Sigmoid colon (tissue), 7 donors: ENCODE results near the gene TPGS2. TPM values are rescaled to one million over a fixed set of nuclear protein-coding genes. Genes with fewer than 3 reads are reported as not detected.
A peak's percentile ranks its signal among the peaks of the same experiment; 100 is the strongest.

ENCODE experiments used
- DNase-seq: peaks from one replicate; pipeline ENCODE4 v3.0.0-alpha.2; 2019
- H3K27ac ChIP-seq, 4 donors: fragments of 200-600 bp; sonication (generic); one replicate each; pipeline ENCODE4 v1.5.1; 2016 to 2019; ENCODE audit warnings: mild to moderate bottlenecking in 1 of 4
- H3K27me3 ChIP-seq, 3 donors: fragments of 200-600 bp; sonication (generic); one replicate each; pipeline ENCODE4 v1.5.1; 2019; ENCODE audit warnings: mild to moderate bottlenecking in 1 of 3
- H3K36me3 ChIP-seq, 4 donors: fragments of 200-600 bp; sonication (generic); one replicate each; pipeline ENCODE4 v1.5.1; 2016 to 2019
- H3K4me1 ChIP-seq, 4 donors: fragments of 200-600 bp; sonication (generic); one replicate each; pipeline ENCODE4 v1.5.1; 2017 to 2019
- H3K4me3 ChIP-seq, 4 donors: fragments of 200-600 bp; sonication (generic); one replicate each; pipeline ENCODE4 v1.5.1; 2017 to 2019; ENCODE audit warnings: mild to moderate bottlenecking in 2 of 4, moderate library complexity in 1 of 4
- H3K9me3 ChIP-seq, 4 donors: fragments of 200-600 bp in 3 of 4; sonication (generic) in 3 of 4; one replicate each; pipeline versions ENCODE4 v1.5.1 to v1.6.1; 2013 to 2019
- EP300 ChIP-seq, 4 donors: sonication (generic); formaldehyde crosslinking; IDR thresholded peaks; one replicate each; pipeline ENCODE4 v1.6.1; 2017; ENCODE audit warnings: antibody characterized with exemption in 4 of 4
- POLR2A ChIP-seq, 2 donors: fragments of 450-650 bp; IDR thresholded peaks; one replicate each; pipeline ENCODE4 v1.6.1; 2016; ENCODE audit warnings: antibody characterized with exemption in 2 of 2, mild to moderate bottlenecking in 2 of 2, moderate library complexity in 2 of 2
- POLR2AphosphoS5 ChIP-seq, 4 donors: sonication (generic); formaldehyde crosslinking; IDR thresholded peaks; one replicate each; pipeline ENCODE4 v1.6.1; 2017; ENCODE audit warnings: antibody characterized with exemption in 4 of 4
- WGBS, 2 donors: extraction: QIAGEN DNeasy Blood & Tissue Kit; methylation state at CpG; one replicate each; pipeline ENCODE4 v1.1.7; 2013; 5-methylcytosine and 5-hydroxymethylcytosine counted together
- intact Hi-C: fragments of 100-400 bp; cut with DNase I; formaldehyde crosslinking; loops from one replicate; pipeline ENCODE4 v1.15.1; 2023
- polyA plus RNA-seq, 3 donors: library from polyadenylated mRNA; stranded (reverse); fragments of 200-250 nt; gene quantifications; one replicate each; pipeline ENCODE4 v1.2.3, GENCODE V29; 2013
- total RNA-seq, 4 donors: library from RNA; depleted of rRNA; stranded (reverse); fragments of >200 nt; gene quantifications; one replicate each; pipeline ENCODE4 v1.1.0, GENCODE V29; 2016
- TF ChIP-seq, protein P1 (sequence below), 4 experiments: fragments of 450-650 bp in 3 of 4; fragments of 200-600 bp in 1 of 4; IDR thresholded peaks; one replicate each; pipeline ENCODE4 v1.5.1; 2016 to 2019; ENCODE audit warnings: antibody characterized with exemption in 4 of 4, mild to moderate bottlenecking in 3 of 4, moderate library complexity in 2 of 4
- donor health status: healthy with polysubstance abuse.
- donor health status: Bipolar disorder and iron deficiency.
- donor health status: healthy.

TPGS2 gene
- total and polyA plus RNA-seq, 7 donors, result 43.2 to 96.9 (median 62.6) TPM

DNA sequence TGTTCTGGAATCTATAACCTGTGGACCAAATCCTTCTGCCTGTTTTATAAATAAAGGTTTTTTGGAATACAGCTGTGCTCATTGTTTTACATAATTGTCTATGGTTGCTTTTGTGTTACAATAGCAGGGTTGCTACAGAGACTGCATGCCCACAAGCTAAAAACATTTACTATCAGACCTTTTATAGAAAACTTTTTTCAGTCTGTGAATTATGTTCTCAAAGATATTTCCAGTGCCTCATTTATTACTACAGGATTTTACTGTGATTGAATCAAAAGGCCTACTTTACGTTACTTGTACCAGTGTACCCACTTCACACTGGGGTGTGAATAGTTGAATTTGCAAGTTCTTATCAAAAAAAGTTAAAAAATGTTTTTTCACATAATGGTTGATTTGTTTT is 7.1 kb upstream of the TPGS2 start:
- no peak for DNase-seq
- Histone ChIP-seq H3K36me3 (peaks cover 0 to 14% (median 0%) of the 10 kb centered on the region in 4 donors), H3K9me3 (no peaks in the 10 kb centered on the region), H3K4me1 (no peaks in the 10 kb centered on the region), H3K4me3 (no peak overlapping the region), H3K27ac (no peak overlapping the region), H3K27me3 (no peaks in the 10 kb centered on the region)
- TF ChIP-seq, protein P1, sequence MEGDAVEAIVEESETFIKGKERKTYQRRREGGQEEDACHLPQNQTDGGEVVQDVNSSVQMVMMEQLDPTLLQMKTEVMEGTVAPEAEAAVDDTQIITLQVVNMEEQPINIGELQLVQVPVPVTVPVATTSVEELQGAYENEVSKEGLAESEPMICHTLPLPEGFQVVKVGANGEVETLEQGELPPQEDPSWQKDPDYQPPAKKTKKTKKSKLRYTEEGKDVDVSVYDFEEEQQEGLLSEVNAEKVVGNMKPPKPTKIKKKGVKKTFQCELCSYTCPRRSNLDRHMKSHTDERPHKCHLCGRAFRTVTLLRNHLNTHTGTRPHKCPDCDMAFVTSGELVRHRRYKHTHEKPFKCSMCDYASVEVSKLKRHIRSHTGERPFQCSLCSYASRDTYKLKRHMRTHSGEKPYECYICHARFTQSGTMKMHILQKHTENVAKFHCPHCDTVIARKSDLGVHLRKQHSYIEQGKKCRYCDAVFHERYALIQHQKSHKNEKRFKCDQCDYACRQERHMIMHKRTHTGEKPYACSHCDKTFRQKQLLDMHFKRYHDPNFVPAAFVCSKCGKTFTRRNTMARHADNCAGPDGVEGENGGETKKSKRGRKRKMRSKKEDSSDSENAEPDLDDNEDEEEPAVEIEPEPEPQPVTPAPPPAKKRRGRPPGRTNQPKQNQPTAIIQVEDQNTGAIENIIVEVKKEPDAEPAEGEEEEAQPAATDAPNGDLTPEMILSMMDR (IDR thresholded peaks at IDR 0.05), result no peak
- TF ChIP-seq EP300 (IDR thresholded peaks at IDR 0.05) (no peak), POLR2AphosphoS5 (IDR thresholded peaks at IDR 0.05) (no peak), POLR2A (IDR thresholded peaks at IDR 0.05) (no peak)
- intact Hi-C loops, result no loop called here
- 97 to 100% methylated on average over 1 of the region's 1 CpG for WGBS, 2 donors

DNA sequence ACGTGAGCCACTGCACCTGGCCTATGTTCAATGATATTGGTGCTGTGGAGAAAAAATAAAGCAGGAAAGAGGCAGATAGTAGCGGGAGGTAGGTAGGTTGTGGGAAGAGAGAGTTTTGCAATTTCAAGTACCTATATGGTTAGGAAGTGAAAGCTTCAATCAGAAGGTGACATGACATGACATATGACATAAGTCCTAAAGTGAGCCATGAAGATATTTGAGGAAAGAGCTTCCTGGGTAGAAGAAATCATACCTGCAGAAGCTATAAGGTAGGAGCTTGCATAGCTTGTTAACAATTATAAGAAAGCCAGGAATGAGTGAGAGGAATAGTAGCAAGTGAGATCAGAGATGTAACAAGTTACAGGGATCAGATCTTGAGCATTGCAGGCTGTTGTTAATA is 4.3 kb upstream of the TPGS2 start:
- H3K4me3 ChIP-seq, result no peak overlapping the region
- H3K27me3 ChIP-seq, result no peaks in the 10 kb centered on the region
- WGBS, 2 donors, result 90 to 95% methylated on average over 2 of the region's 2 CpGs
- H3K36me3 ChIP-seq, result peaks cover 0 to 14% (median 0%) of the 10 kb centered on the region in 4 donors
- no peak overlapping the region for H3K27ac ChIP-seq
- no peak for DNase-seq
- peaks cover 0 to 13% (median 8%) of the 10 kb centered on the region in 4 donors for H3K4me1 ChIP-seq
- intact Hi-C loops, result no loop called here
- no peaks in the 10 kb centered on the region for H3K9me3 ChIP-seq
- TF ChIP-seq, protein P1 (IDR thresholded peaks at IDR 0.05), result no peak
- TF ChIP-seq POLR2A (IDR thresholded peaks at IDR 0.05), result no peak
- TF ChIP-seq EP300 (IDR thresholded peaks at IDR 0.05), result no peak
- TF ChIP-seq POLR2AphosphoS5 (IDR thresholded peaks at IDR 0.05), result no peak

DNA sequence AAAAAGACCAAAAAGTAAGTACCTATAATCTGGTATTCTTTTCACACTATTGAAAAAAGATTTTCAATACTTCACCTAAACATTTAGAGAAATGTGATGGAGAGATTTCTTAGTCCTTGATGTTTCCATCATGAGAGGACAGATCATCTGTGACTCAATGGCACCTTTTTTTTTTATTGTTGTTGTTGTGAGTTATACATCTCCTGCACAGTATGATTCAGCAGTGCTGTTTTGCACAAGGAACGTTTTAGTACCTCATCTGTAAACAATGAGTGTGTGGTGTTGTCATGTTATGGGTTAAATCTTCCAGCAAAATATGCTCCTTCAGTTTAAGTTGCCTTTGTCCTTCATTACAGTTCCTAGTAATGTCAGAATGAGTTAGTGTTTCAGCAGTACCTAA is 2.3 kb upstream of the TPGS2 start:
- TF ChIP-seq POLR2AphosphoS5 (IDR thresholded peaks at IDR 0.05), result no peak
- TF ChIP-seq, protein P1 (IDR thresholded peaks at IDR 0.05), result no peak
- no peak for TF ChIP-seq EP300 (IDR thresholded peaks at IDR 0.05)
- TF ChIP-seq POLR2A (IDR thresholded peaks at IDR 0.05), result no peak
- H3K4me3 ChIP-seq, result no peak overlapping the region
- peaks cover 0 to 20% (median 15%) of the 10 kb centered on the region in 4 donors for H3K4me1 ChIP-seq
- H3K27ac ChIP-seq, result no peak overlapping the region
- no peaks in the 10 kb centered on the region for H3K9me3 ChIP-seq
- WGBS, 2 donors, result 10 to 37% methylated on average over 1 of the region's 1 CpG
- no peak for DNase-seq
- H3K36me3 ChIP-seq, result peaks cover 0 to 10% (median 0%) of the 10 kb centered on the region in 4 donors
- H3K27me3 ChIP-seq, result no peaks in the 10 kb centered on the region
- intact Hi-C loops, result no loop called here

DNA sequence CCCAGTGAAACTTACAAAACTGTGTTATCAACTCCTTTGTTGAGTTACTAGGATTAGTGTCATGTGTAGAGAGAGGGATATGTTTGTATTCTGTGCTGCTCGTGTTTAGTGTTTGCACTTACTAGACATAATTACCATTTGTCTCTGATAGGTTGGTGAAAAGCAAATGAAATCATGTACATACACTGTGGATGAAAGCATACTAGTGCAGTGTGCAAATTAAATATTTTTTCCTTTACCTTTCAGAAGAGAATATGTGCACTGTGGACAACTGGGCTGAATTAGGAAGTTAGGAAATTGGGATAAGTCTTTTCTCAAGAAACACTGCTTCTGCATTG is 1.3 kb upstream of the TPGS2 start:
- Histone ChIP-seq H3K36me3 (no peaks in the 10 kb centered on the region), H3K4me1 (peaks cover 0 to 20% (median 15%) of the 10 kb centered on the region in 4 donors), H3K27ac (peak overlapping the region in 1 of 4 donors; percentile 81), H3K4me3 (peak overlapping the region in 1 of 4 donors; percentile 76), H3K27me3 (no peaks in the 10 kb centered on the region), H3K9me3 (no peaks in the 10 kb centered on the region)
- intact Hi-C loops, result no loop called here
- DNase-seq, result no peak
- no peak for TF ChIP-seq POLR2A (IDR thresholded peaks at IDR 0.05)
- TF ChIP-seq, protein P1 (IDR thresholded peaks at IDR 0.05), result no peak
- TF ChIP-seq EP300 (IDR thresholded peaks at IDR 0.05), result no peak
- no peak for TF ChIP-seq POLR2AphosphoS5 (IDR thresholded peaks at IDR 0.05)
- WGBS, 2 donors, result 9 to 41% methylated on average over 1 of the region's 1 CpG
